H1 (cell line): ENCODE results near the gene QRSL1. TPM values are rescaled to one million over a fixed set of nuclear protein-coding genes. Genes with fewer than 3 reads are reported as not detected.

ENCODE experiments used
- CTCF ChIA-PET: fragments of 300-600 bp; sonication (Branson Sonifier 250); formaldehyde crosslinking; loops from one replicate; lab custom pipeline; 2021; ENCODE audit not compliant: partially characterized antibody; lab: Charles Lee
- POLR2A ChIA-PET: fragments of 300-600 bp; sonication (Branson Sonifier 250); formaldehyde crosslinking; loops from one replicate; lab custom pipeline; 2021; ENCODE audit warnings: inconsistent platforms; ENCODE audit not compliant: partially characterized antibody; lab: Charles Lee
- DNase-seq, 2 experiments: peaks; one replicate each; pipeline versions ENCODE4 v3.0.0 to v3.0.0-alpha.2; 2010 to 2022; ENCODE audit warnings: low spot score in 2 of 2, low read depth in 1 of 2, mixed read lengths in 1 of 2
- FAIRE-seq: peaks from 2 replicates; lab custom pipeline; 2011; peaks lifted over from hg19 to GRCh38; lab: Jason Lieb, UNC
- H2AFZ ChIP-seq: 2 replicates; pipeline ENCODE4 v1.8.1; 2012; ENCODE audit warnings: low read length, inconsistent platforms
- H2AK5ac ChIP-seq: 2 replicates; pipeline ENCODE4 v1.6.1; 2013; ENCODE audit warnings: low read depth, low read length
- H2BK120ac ChIP-seq: replicated peaks from 2 replicates; pipeline ENCODE3; 2013; ENCODE audit warnings: low read depth, low read length, inconsistent platforms
- H2BK12ac ChIP-seq: 2 replicates; pipeline ENCODE4 v1.6.1; 2013; ENCODE audit warnings: low read depth, low read length
- H2BK15ac ChIP-seq: 2 replicates; pipeline ENCODE4 v1.6.1; 2013; ENCODE audit warnings: low read length
- H2BK20ac ChIP-seq: 2 replicates; pipeline ENCODE4 v1.6.1; 2013; ENCODE audit warnings: low read length
- H2BK5ac ChIP-seq: 2 replicates; pipeline ENCODE4 v1.6.1; 2013; ENCODE audit warnings: low read depth, low read length
- H3K14ac ChIP-seq: 2 replicates; pipeline ENCODE4 v1.6.1; 2013; ENCODE audit warnings: inconsistent platforms; ENCODE audit not compliant: insufficient read length
- H3K18ac ChIP-seq: 2 replicates; pipeline ENCODE4 v1.6.1; 2013; ENCODE audit warnings: low read length; ENCODE audit errors: extremely low read depth
- H3K23ac ChIP-seq: 2 replicates; pipeline ENCODE4 v1.6.1; 2013; ENCODE audit warnings: inconsistent platforms; ENCODE audit not compliant: insufficient read length
- H3K23me2 ChIP-seq: 2 replicates; pipeline ENCODE4 v1.6.1; 2013; ENCODE audit warnings: low read depth, low read length
- H3K27ac ChIP-seq: 2 replicates; pipeline ENCODE4 v1.6.1; 2011; ENCODE audit warnings: low read depth, low read length, inconsistent platforms
- H3K27me3 ChIP-seq, 4 experiments: replicated peaks in 1 of 4; 1 replicate in 1 of 4; 2 replicates in 3 of 4; pipeline versions ENCODE4 v1.6.1 to v1.8.1; 2011 to 2013; ENCODE audit warnings: low read length in 3 of 4, mild to moderate bottlenecking in 3 of 4, inconsistent platforms in 2 of 4, mixed read lengths in 2 of 4, moderate library complexity in 1 of 4; ENCODE audit not compliant: control insufficient read depth in 3 of 4, insufficient read depth in 3 of 4; ENCODE audit errors: extremely low read depth in 1 of 4
- H3K36me3 ChIP-seq, 4 experiments: 2 replicates each; pipeline versions ENCODE4 v1.6.1 to v1.8.1; 2011 to 2013; ENCODE audit warnings: mild to moderate bottlenecking in 4 of 4, low read length in 3 of 4, moderate library complexity in 2 of 4, control low read depth in 1 of 4, inconsistent platforms in 1 of 4; ENCODE audit not compliant: insufficient read depth in 4 of 4, control insufficient read depth in 2 of 4
- H3K4ac ChIP-seq: replicated peaks from 2 replicates; pipeline ENCODE3; 2013; ENCODE audit warnings: low read length, low read depth, mixed read lengths, inconsistent platforms; ENCODE audit not compliant: insufficient read length
- H3K4me1 ChIP-seq, 4 experiments: replicated peaks in 1 of 4; 1 replicate in 1 of 4; 2 replicates in 3 of 4; pipeline versions ENCODE4 v1.6.1 to v1.8.1; 2011 to 2013; ENCODE audit warnings: low read length in 3 of 4, inconsistent platforms in 2 of 4, mixed read lengths in 1 of 4; ENCODE audit not compliant: insufficient read depth in 4 of 4, control insufficient read depth in 3 of 4
- H3K4me2 ChIP-seq, 2 experiments: 2 replicates each; pipeline versions ENCODE4 v1.6.1 to v1.8.1; 2011 to 2013; ENCODE audit warnings: low read depth in 2 of 2, low read length in 2 of 2, control low read depth in 1 of 2, inconsistent platforms in 1 of 2, mild to moderate bottlenecking in 1 of 2; ENCODE audit not compliant: insufficient read depth in 1 of 2
- H3K4me3 ChIP-seq, 4 experiments: fragments of 200-600, 300-600 bp in 1 of 4; sonication (generic), shearing (Covaris generic), sonication (Bioruptor Twin) in 1 of 4; 2 replicates each; pipeline versions ENCODE4 v1.5.1 to v1.8.1; 2011 to 2016; ENCODE audit warnings: low read length in 4 of 4, low read depth in 3 of 4, control low read depth in 2 of 4, inconsistent platforms in 2 of 4, mild to moderate bottlenecking in 2 of 4, mixed read lengths in 1 of 4, moderate library complexity in 1 of 4; ENCODE audit not compliant: insufficient read depth in 2 of 4; ENCODE audit errors: extremely low read depth in 1 of 4
- H3K56ac ChIP-seq: replicated peaks from 2 replicates; pipeline ENCODE3; 2013; ENCODE audit warnings: low read depth, mild to moderate bottlenecking, mixed read lengths, low read length, inconsistent platforms; ENCODE audit not compliant: insufficient read length
- H3K79me1 ChIP-seq: 2 replicates; pipeline ENCODE4 v1.6.1; 2013; ENCODE audit warnings: low read depth, low read length, control low read depth
- H3K79me2 ChIP-seq, 2 experiments: 2 replicates each; pipeline versions ENCODE4 v1.6.1 to v1.8.1; 2012 to 2013; ENCODE audit warnings: low read length in 2 of 2, mild to moderate bottlenecking in 2 of 2, inconsistent platforms in 1 of 2; ENCODE audit not compliant: insufficient read depth in 2 of 2, control insufficient read depth in 1 of 2
- H3K9ac ChIP-seq, 4 experiments: replicated peaks in 1 of 4; 1 replicate in 1 of 4; 2 replicates in 3 of 4; pipeline versions ENCODE4 v1.6.1 to v1.8.1; 2011 to 2013; ENCODE audit warnings: low read depth in 3 of 4, low read length in 3 of 4, control low read depth in 2 of 4, mild to moderate bottlenecking in 2 of 4, moderate library complexity in 2 of 4, inconsistent platforms in 1 of 4; ENCODE audit errors: extremely low read depth in 1 of 4
- H3K9me3 ChIP-seq, 2 experiments: 2 replicates each; pipeline versions ENCODE4 v1.6.1 to v1.8.1; 2012 to 2013; ENCODE audit warnings: mild to moderate bottlenecking in 2 of 2, moderate library complexity in 2 of 2, control low read depth in 1 of 2, inconsistent platforms in 1 of 2, low read depth in 1 of 2, low read length in 1 of 2, mixed read lengths in 1 of 2; ENCODE audit not compliant: insufficient read depth in 2 of 2
- H4K20me1 ChIP-seq, 2 experiments: replicated peaks in 1 of 2; 2 replicates each; pipeline versions ENCODE3 to v1.8.1; 2011 to 2013; ENCODE audit warnings: inconsistent platforms in 2 of 2, low read length in 2 of 2, mild to moderate bottlenecking in 1 of 2; ENCODE audit not compliant: insufficient read depth in 2 of 2, control insufficient read depth in 1 of 2
- H4K5ac ChIP-seq: 2 replicates; pipeline ENCODE4 v1.6.1; 2013; ENCODE audit warnings: low read length, low read depth, mixed read lengths, inconsistent platforms; ENCODE audit not compliant: insufficient read length
- H4K8ac ChIP-seq: 2 replicates; pipeline ENCODE4 v1.8.0; 2013; ENCODE audit warnings: mild to moderate bottlenecking, moderate library complexity, low read length, inconsistent platforms; ENCODE audit not compliant: insufficient read depth; ENCODE audit errors: extremely low read depth
- H4K91ac ChIP-seq: replicated peaks from 2 replicates; pipeline ENCODE3; 2013; ENCODE audit warnings: low read length, mixed read lengths, inconsistent platforms; ENCODE audit not compliant: insufficient read length
- NRF1 ChIP-seq: IDR thresholded peaks from 2 replicates; pipeline ENCODE4 v1.6.1; 2011; ENCODE audit warnings: mild to moderate bottlenecking, low read depth, low read length, improper control_type of control experiment
- POLR2A ChIP-seq, 2 experiments: IDR thresholded peaks; 1 replicate in 1 of 2; 2 replicates in 1 of 2; pipeline ENCODE4 v1.6.1; 2011; ENCODE audit warnings: low read depth in 2 of 2, low read length in 2 of 2, mild to moderate bottlenecking in 2 of 2; ENCODE audit errors: control extremely low read depth in 1 of 2
- WGBS, 2 experiments: shearing (Covaris generic) in 1 of 2; methylation state at CpG; one replicate each; pipeline versions ENCODE4 v1.1.6 to v1.1.7; 2013 to 2015; ENCODE audit warnings: low lambda C conversion rate in 2 of 2, mixed read lengths in 2 of 2, inconsistent platforms in 1 of 2, low coverage in 1 of 2, missing lambda C conversion rate in 1 of 2; ENCODE audit not compliant: insufficient replicate concordance in 2 of 2, insufficient coverage in 1 of 2, insufficient read length in 1 of 2; ENCODE audit errors: extremely low coverage in 1 of 2, missing lambda C conversion rate in 1 of 2; 5-methylcytosine and 5-hydroxymethylcytosine counted together
- polyA plus RNA-seq, 7 experiments: library from polyadenylated mRNA; depleted of rRNA in 3 of 7; stranded (reverse) in 5 of 7; unstranded in 2 of 7; fragments of >200 nt in 5 of 7; fragments of 200-250 nt in 2 of 7; gene quantifications; 1 replicate in 5 of 7; 2 replicates in 1 of 7; 4 replicates in 1 of 7; pipeline versions ENCODE4 v1.2.1 to v1.2.3, GENCODE V29; 2011 to 2013; ENCODE audit warnings: missing spikeins in 2 of 7, mixed read lengths in 2 of 7
- total RNA-seq: library from RNA; stranded (reverse); fragmentation: NEBNext Ultra II Directional; extraction: Animal tissue kit (Norgen Biotek cat#: 25700); gene quantifications from 2 replicates; pipeline ENCODE4 v1.2.1, GENCODE V29; 2021

The QRSL1 gene
- total and polyA plus RNA-seq, 2 of the 8 experiments (the other 6 are each of a cell fraction or from before 2014, with no cell fraction given), result 7.8 to 22.2 TPM

GRCh38 chr6:106658469-106658868 is 29.1 kb downstream of the QRSL1 start:
- no peak overlapping the region for H3K27ac ChIP-seq
- no peak overlapping the region for H4K5ac ChIP-seq
- H3K4me2 ChIP-seq, result no peak overlapping the region
- no peaks in the 10 kb centered on the region for H3K79me2 ChIP-seq
- CTCF ChIA-PET, result interaction anchor here (1.5 kb wide), 1 partner anchor 339 kb away, joined by 5 read pairs; no protein-coding TSS in a partner anchor
- H4K91ac ChIP-seq, result no peak overlapping the region
- H2BK12ac ChIP-seq, result no peak overlapping the region
- peaks cover 0 to 59% (median 33%) of the 10 kb centered on the region in 4 experiments; a peak in 6 of 8 replicates for H3K36me3 ChIP-seq
- H3K14ac ChIP-seq, result no peak overlapping the region
- H4K8ac ChIP-seq, result no peak overlapping the region
- no peaks in the 10 kb centered on the region for H3K23me2 ChIP-seq
- no peak overlapping the region for H3K56ac ChIP-seq
- no peak overlapping the region for H2BK120ac ChIP-seq
- POLR2A ChIA-PET, result interaction anchor here (0.7 kb wide), 1 partner anchor 454 kb away, joined by 3 read pairs; no protein-coding TSS in a partner anchor
- H3K18ac ChIP-seq, result no peak overlapping the region
- H3K4me1 ChIP-seq, result peaks cover 3 to 6% (median 4%) of the 10 kb centered on the region in 4 experiments; a peak in 4 of 7 replicates
- whole genome bisulfite sequencing, 2 experiments, result 98% methylated on average over 4 of the region's 4 CpGs; no CpG with 5 or more reads in 1 of the 2 experiments
- H3K27me3 ChIP-seq, result no peaks in the 10 kb centered on the region; a peak in 1 of 7 replicates
- no peaks in the 10 kb centered on the region for H4K20me1 ChIP-seq
- FAIRE-seq (no peak), DNase-seq (no peak)
- no peak overlapping the region for H2AFZ ChIP-seq
- H3K4me3 ChIP-seq, result no peak overlapping the region
- H3K9me3 ChIP-seq, result peaks cover 3 to 5% of the 10 kb centered on the region in 2 experiments; a peak in 3 of 4 replicates
- TF ChIP-seq POLR2A (IDR thresholded peaks at IDR 0.05; ENCODE audit: control extremely low read depth in 1 of 2, low read depth in 2 of 2, low read length in 2 of 2), result no peak
- TF ChIP-seq NRF1, result no peak
- H2BK15ac ChIP-seq, result no peak overlapping the region
- H3K79me1 ChIP-seq, result no peaks in the 10 kb centered on the region
- H2BK20ac ChIP-seq, result no peak overlapping the region
- H3K4ac ChIP-seq, result no peak overlapping the region
- H3K9ac ChIP-seq, result no peak overlapping the region
- H3K23ac ChIP-seq, result no peak overlapping the region
- H2BK5ac ChIP-seq, result no peak overlapping the region
- H2AK5ac ChIP-seq, result no peak overlapping the region
